ENCODE measurements around the gene MAP3K13. TPM values are rescaled to one million over a fixed set of nuclear protein-coding genes. Genes with fewer than 3 reads are reported as not detected.

Gene MAP3K13
- total RNA-seq, 1 experiment from 2014 or later = 10.6 TPM

DNA sequence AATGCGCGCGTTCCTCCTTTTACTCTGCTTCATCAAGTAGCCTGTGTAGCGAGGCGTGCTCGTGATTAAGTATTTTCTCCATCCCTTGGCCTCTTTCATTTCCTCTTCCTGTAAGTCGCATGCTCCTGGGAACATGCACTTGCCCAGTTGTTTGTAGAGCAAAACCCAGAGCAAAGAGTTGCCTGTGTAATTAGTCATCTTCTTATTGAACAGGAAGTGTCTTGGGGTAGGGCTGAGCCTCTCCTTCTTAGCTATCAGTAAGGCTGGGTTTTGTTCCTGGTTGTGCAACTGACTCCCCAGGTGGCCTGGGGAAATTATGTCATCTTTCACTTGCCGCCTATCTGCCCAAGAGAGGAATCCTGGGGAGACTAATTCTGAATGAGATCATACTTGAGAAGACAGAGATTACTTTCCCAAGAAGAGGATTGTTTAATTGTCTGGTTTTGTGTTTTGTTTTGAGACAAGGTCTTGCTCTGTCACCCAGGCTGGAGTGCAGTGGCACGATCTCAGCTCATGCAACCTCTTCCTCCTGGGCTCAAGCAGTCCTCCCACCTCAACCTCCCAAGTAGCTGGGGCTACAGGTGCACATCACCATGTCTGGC, 174.5 kb downstream of the MAP3K13 start:
- Histone ChIP-seq H3K23me2 (ENCODE audit: insufficient read length, low read depth, low read length, poor library complexity, severe bottlenecking) (no peaks in the 10 kb centered on the region), H3K4me2 (ENCODE audit: insufficient read depth, insufficient read length, low read length) (no peak overlapping the region), H2BK5ac (ENCODE audit: insufficient read length, low read length) (no peak overlapping the region), H3K27me3 (ENCODE audit: insufficient read depth, low read length) (no peaks in the 10 kb centered on the region), H2BK120ac (ENCODE audit: low read depth, low read length, poor library complexity, severe bottlenecking) (no peak overlapping the region), H3K23ac (ENCODE audit: insufficient read length, low read depth, low read length) (no peak overlapping the region), H4K91ac (ENCODE audit: insufficient read length, low read depth, low read length) (no peak overlapping the region), H4K8ac (replicated peaks; ENCODE audit: insufficient read length, low read depth, low read length) (no peak overlapping the region), H3K79me1 (ENCODE audit: insufficient read depth, low read depth, low read length, poor library complexity, severe bottlenecking) (no peaks in the 10 kb centered on the region), H3K9ac (ENCODE audit: extremely low read depth, insufficient read length, low read length) (no peak overlapping the region), H2AFZ (ENCODE audit: low read length) (peak overlapping the region; percentile 33), H2BK20ac (ENCODE audit: low read depth, low read length, poor library complexity, severe bottlenecking) (no peak overlapping the region), H2BK15ac (ENCODE audit: low read depth, low read length) (no peak overlapping the region), H3K18ac (ENCODE audit: insufficient read length, low read depth, low read length) (no peak overlapping the region), H3K56ac (ENCODE audit: insufficient read length, low read depth, low read length) (no peak overlapping the region), H3K79me2 (ENCODE audit: insufficient read depth, low read length) (no peaks in the 10 kb centered on the region), H4K5ac (ENCODE audit: insufficient read length, low read depth, low read length) (no peak overlapping the region), H2BK12ac (ENCODE audit: insufficient read length, low read depth, low read length) (no peak overlapping the region), H3K14ac (ENCODE audit: insufficient read depth, low read length) (no peak overlapping the region), H3T11ph (ENCODE audit: low read length) (no peak overlapping the region), H3K9me3 (ENCODE audit: control insufficient read depth, low read depth, low read length) (no peaks in the 10 kb centered on the region), H3K27ac (ENCODE audit: insufficient read length, low read depth, low read length) (no peak overlapping the region), H3K4me1 (ENCODE audit: insufficient read depth, low read length) (no peaks in the 10 kb centered on the region), H3K4ac (ENCODE audit: low read depth, low read length) (no peak overlapping the region), H4K20me1 (ENCODE audit: control insufficient read depth, insufficient read depth, insufficient read length) (no peaks in the 10 kb centered on the region), H2AK5ac (ENCODE audit: insufficient read length, low read length) (no peak overlapping the region)
- Mint-ChIP-seq H3K36me3 (ENCODE audit: insufficient read depth in 1 of 3, low read depth in 3 of 3) (no peaks in the 10 kb centered on the region), H3K27ac (peak overlapping the region in 1 of 3 experiments; percentile 52; a peak in 3 of 7 replicates), H3K4me3 (no peak overlapping the region), H3K27me3 (ENCODE audit: low read depth) (no peaks in the 10 kb centered on the region; the same call in none of the 2 replicates), H3K9me3 (no peaks in the 10 kb centered on the region), H3K4me1 (peaks cover 3 to 13% of the 10 kb centered on the region in 2 experiments)
- DNase-seq = no peak
- no CpG with 5 or more reads among the region's 9 CpGs for WGBS (ENCODE audit: extremely low coverage, insufficient read length, low lambda C conversion rate)
- TF ChIP-seq, protein P1, sequence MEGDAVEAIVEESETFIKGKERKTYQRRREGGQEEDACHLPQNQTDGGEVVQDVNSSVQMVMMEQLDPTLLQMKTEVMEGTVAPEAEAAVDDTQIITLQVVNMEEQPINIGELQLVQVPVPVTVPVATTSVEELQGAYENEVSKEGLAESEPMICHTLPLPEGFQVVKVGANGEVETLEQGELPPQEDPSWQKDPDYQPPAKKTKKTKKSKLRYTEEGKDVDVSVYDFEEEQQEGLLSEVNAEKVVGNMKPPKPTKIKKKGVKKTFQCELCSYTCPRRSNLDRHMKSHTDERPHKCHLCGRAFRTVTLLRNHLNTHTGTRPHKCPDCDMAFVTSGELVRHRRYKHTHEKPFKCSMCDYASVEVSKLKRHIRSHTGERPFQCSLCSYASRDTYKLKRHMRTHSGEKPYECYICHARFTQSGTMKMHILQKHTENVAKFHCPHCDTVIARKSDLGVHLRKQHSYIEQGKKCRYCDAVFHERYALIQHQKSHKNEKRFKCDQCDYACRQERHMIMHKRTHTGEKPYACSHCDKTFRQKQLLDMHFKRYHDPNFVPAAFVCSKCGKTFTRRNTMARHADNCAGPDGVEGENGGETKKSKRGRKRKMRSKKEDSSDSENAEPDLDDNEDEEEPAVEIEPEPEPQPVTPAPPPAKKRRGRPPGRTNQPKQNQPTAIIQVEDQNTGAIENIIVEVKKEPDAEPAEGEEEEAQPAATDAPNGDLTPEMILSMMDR (conservative IDR thresholded peaks at IDR 0.05) = no peak

Other genes with a start within 250 kb of the MAP3K13 start
- gene C3orf70, start 210.1 kb upstream of the MAP3K13 start, total RNA-seq (2021) = 0.52 and 0.66 TPM in 2 replicates
- 2.1 and 2.7 TPM in 2 replicates for gene EHHADH, start 109.1 kb upstream of the MAP3K13 start, total RNA-seq (2021)
- 23.3 and 23.9 TPM in 2 replicates for gene TMEM41A, start 135.9 kb downstream of the MAP3K13 start, total RNA-seq (2021)
- gene LIPH, start 189.5 kb downstream of the MAP3K13 start, total RNA-seq (2021) = 0.17 and 0.37 TPM in 2 replicates
- 89.4 and 90.1 TPM in 2 replicates for gene SENP2, start 223.2 kb downstream of the MAP3K13 start, total RNA-seq (2021)

All from H9 (cell line).